T-cell (primary cell): Measurements from ENCODE around the gene ZXDC. TPM values are rescaled to one million over a fixed set of nuclear protein-coding genes. Genes with fewer than 3 reads are reported as not detected.

Experiments used
- ATAC-seq, 4 experiments: fragments of 200-7000 bp in 3 of 4; fragments of 150-1000 bp in 1 of 4; cut with Tn5 transposase; replicated peaks in 1 of 4; 1 replicate in 3 of 4; 2 replicates in 1 of 4; pipeline ENCODE4 v1.10.0; 2021; ENCODE audit warnings: moderate library complexity in 3 of 4, mild to moderate bottlenecking in 2 of 4, moderate number of reproducible peaks in 1 of 4
- CTCF ChIA-PET, 2 donors: fragments of 300-600 bp; sonication (Branson Sonifier 250); formaldehyde crosslinking; loops; one replicate each; lab custom pipeline; 2022; ENCODE audit warnings: antibody characterized with exemption in 2 of 2; lab: Charles Lee
- POLR2A ChIA-PET, 2 donors: fragments of 300-600 bp; sonication (Branson Sonifier 250); formaldehyde crosslinking; loops; one replicate each; lab custom pipeline; 2022; ENCODE audit warnings: antibody characterized with exemption in 2 of 2; lab: Charles Lee
- DNase-seq, 35 experiments: peaks; one replicate each; pipeline versions ENCODE4 v3.0.0 to v3.0.0-alpha.2; 2013 to 2023
- H3K27ac ChIP-seq: one replicate; pipeline ENCODE4 v1.5.1; 2013; ENCODE audit warnings: low read length
- H3K27me3 ChIP-seq, 2 experiments: replicated peaks in 1 of 2; 1 replicate in 1 of 2; 2 replicates in 1 of 2; pipeline versions ENCODE4 v1.6.1 to v1.7.0; 2013; ENCODE audit warnings: low read length in 1 of 2, mixed read lengths in 1 of 2; ENCODE audit not compliant: control insufficient read depth in 2 of 2, insufficient read depth in 2 of 2; ENCODE audit errors: extremely low read depth in 1 of 2
- H3K36me3 ChIP-seq, 2 donors: 1 replicate in 1 of 2; 2 replicates in 1 of 2; pipeline versions ENCODE4 v1.6.1 to v1.7.0; 2013; ENCODE audit warnings: low read length in 1 of 2; ENCODE audit not compliant: control insufficient read depth in 2 of 2, insufficient read depth in 1 of 2; ENCODE audit errors: extremely low read depth in 1 of 2
- H3K4me1 ChIP-seq, 2 experiments: 1 replicate in 1 of 2; 2 replicates in 1 of 2; pipeline versions ENCODE4 v1.6.1 to v1.7.0; 2013; ENCODE audit warnings: low read length in 2 of 2, mixed read lengths in 1 of 2; ENCODE audit not compliant: insufficient read depth in 2 of 2, control insufficient read depth in 1 of 2; ENCODE audit errors: extremely low read depth in 1 of 2
- H3K4me3 ChIP-seq, 2 donors: 1 replicate in 1 of 2; 2 replicates in 1 of 2; pipeline versions ENCODE4 v1.5.1 to v1.7.0; 2013; ENCODE audit warnings: mild to moderate bottlenecking in 2 of 2, low read length in 1 of 2, moderate library complexity in 1 of 2; ENCODE audit not compliant: control insufficient read depth in 1 of 2; ENCODE audit errors: extremely low read depth in 1 of 2
- H3K9me3 ChIP-seq: 2 replicates; pipeline ENCODE4 v1.7.0; 2013
- H3K27ac Mint-ChIP-seq, 2 donors: one replicate each; pipeline ENCODE4 v1.8.0; 2020 to 2021; ENCODE audit warnings: mild to moderate bottlenecking in 2 of 2, mixed read lengths in 2 of 2
- H3K27me3 Mint-ChIP-seq, 2 donors: one replicate each; pipeline ENCODE4 v1.8.0; 2021 to 2022; ENCODE audit warnings: mixed read lengths in 2 of 2
- H3K36me3 Mint-ChIP-seq: one replicate; pipeline ENCODE4 v1.8.0; 2021; ENCODE audit warnings: mixed read lengths
- H3K4me1 Mint-ChIP-seq, 3 donors: one replicate each; pipeline ENCODE4 v1.8.0; 2020 to 2022; ENCODE audit warnings: mixed read lengths in 3 of 3, mild to moderate bottlenecking in 1 of 3
- H3K4me3 Mint-ChIP-seq, 3 donors: one replicate each; pipeline ENCODE4 v1.8.0; 2020 to 2022; ENCODE audit warnings: mild to moderate bottlenecking in 3 of 3, mixed read lengths in 3 of 3, moderate library complexity in 3 of 3
- H3K9me3 Mint-ChIP-seq, 3 donors: one replicate each; pipeline ENCODE4 v1.8.0; 2020 to 2022; ENCODE audit warnings: mixed read lengths in 3 of 3
- WGBS: methylation state at CpG from one replicate; pipeline ENCODE4 v1.1.5; 2013; ENCODE audit warnings: missing lambda C conversion rate; ENCODE audit not compliant: insufficient coverage; 5-methylcytosine and 5-hydroxymethylcytosine counted together
- total RNA-seq, 35 experiments: library from RNA in 6 of 35; stranded (reverse) in 6 of 35; fragments of 120-200 nt in 1 of 35; gene quantifications; one replicate each; pipeline versions ENCODE4 v1.2.1 to v1.2.4 and lab custom pipeline; 2013 to 2026

Gene ZXDC
- total RNA-seq, 5 donors from 2014 or later (not counting 1 experiment from before 2014, with no cell fraction given), result 57.6 to 68.7 (median 61.8) TPM

- H3K9me3 Mint-ChIP-seq, result no peaks in the 10 kb centered on the region
- ChIA-PET CTCF (no interaction called here), POLR2A (no interaction called here)
Observed at GRCh38 chr3:126414406-126414805, 61.3 kb downstream of the ZXDC start.

GRCh38 chr3:126413693-126414080 lies 62.0 kb downstream of the ZXDC start:
- H3K36me3 Mint-ChIP-seq, result no peaks in the 10 kb centered on the region
- WGBS, result 50% methylated on average over 2 of the region's 4 CpGs
- CTCF ChIA-PET, result interaction anchor here in 1 of 2 donors (0.5 kb wide), 1 partner anchor 39 kb away, joined by 3 read pairs; no protein-coding TSS in a partner anchor
- no peak overlapping the region for H3K27ac Mint-ChIP-seq
- no peaks in the 10 kb centered on the region for H3K9me3 Mint-ChIP-seq
- Histone ChIP-seq H3K27me3 (peaks cover 0 to 53% of the 10 kb centered on the region in 2 experiments), H3K36me3 (no peaks in the 10 kb centered on the region), H3K9me3 (no peaks in the 10 kb centered on the region), H3K27ac (no peak overlapping the region), H3K4me1 (no peaks in the 10 kb centered on the region), H3K4me3 (no peak overlapping the region)
- H3K4me1 Mint-ChIP-seq, result no peaks in the 10 kb centered on the region
- H3K27me3 Mint-ChIP-seq, result peaks cover 43 to 54% of the 10 kb centered on the region in 2 donors
- H3K4me3 Mint-ChIP-seq, result no peak overlapping the region
- ATAC-seq (no peak), DNase-seq (no peak)
- POLR2A ChIA-PET, result no interaction called here

More at GRCh38 chr3:126414406-126414805, 61.3 kb downstream of the ZXDC start:
- no peak overlapping the region for H3K4me3 ChIP-seq
- H3K27me3 ChIP-seq, result peaks cover 0 to 53% of the 10 kb centered on the region in 2 experiments
- H3K4me1 Mint-ChIP-seq, result no peaks in the 10 kb centered on the region
- H3K9me3 ChIP-seq, result no peaks in the 10 kb centered on the region
- H3K4me3 Mint-ChIP-seq, result no peak overlapping the region
- H3K27me3 Mint-ChIP-seq, result peaks cover 39 to 49% of the 10 kb centered on the region in 2 donors
- H3K27ac Mint-ChIP-seq, result peak overlapping the region in 1 of 2 donors; percentile 2
- H3K36me3 ChIP-seq, result no peaks in the 10 kb centered on the region
- H3K27ac ChIP-seq, result no peak overlapping the region
- no peak for DNase-seq
- H3K36me3 Mint-ChIP-seq, result no peaks in the 10 kb centered on the region
- ATAC-seq, result no peak
- 93% methylated on average over 11 of the region's 11 CpGs for WGBS
- no peaks in the 10 kb centered on the region for H3K4me1 ChIP-seq

GRCh38 chr3:126412841-126413692 lies 62.6 kb downstream of the ZXDC start:
- CTCF ChIA-PET, result interaction anchor here in 1 of 2 donors (0.6 kb wide), 1 partner anchor 10 kb away, joined by 6 read pairs; no protein-coding TSS in a partner anchor

GRCh38 chr3:126408099-126408498 lies 67.6 kb downstream of the ZXDC start:
- Histone ChIP-seq H3K4me1 (no peaks in the 10 kb centered on the region), H3K27me3 (peaks cover 0 to 44% of the 10 kb centered on the region in 2 experiments), H3K27ac (no peak overlapping the region), H3K4me3 (no peak overlapping the region), H3K9me3 (no peaks in the 10 kb centered on the region), H3K36me3 (no peaks in the 10 kb centered on the region)
- no peak overlapping the region for H3K27ac Mint-ChIP-seq
- no peak overlapping the region for H3K4me3 Mint-ChIP-seq
- WGBS, result 71% methylated on average over 5 of the region's 5 CpGs
- no peak for ATAC-seq
- peaks cover 46 to 52% of the 10 kb centered on the region in 2 donors for H3K27me3 Mint-ChIP-seq
- H3K4me1 Mint-ChIP-seq, result no peaks in the 10 kb centered on the region
- CTCF ChIA-PET, result no interaction called here
- DNase-seq, result no peak
- H3K36me3 Mint-ChIP-seq, result no peaks in the 10 kb centered on the region
- POLR2A ChIA-PET, result no interaction called here
- H3K9me3 Mint-ChIP-seq, result no peaks in the 10 kb centered on the region

More at GRCh38 chr3:126412841-126413692, 62.6 kb downstream of the ZXDC start:
- WGBS, result 80% methylated on average over 1 of the region's 6 CpGs
- H3K4me1 Mint-ChIP-seq, result no peaks in the 10 kb centered on the region
- Histone ChIP-seq H3K27me3 (peaks cover 0 to 58% of the 10 kb centered on the region in 2 experiments), H3K27ac (no peak overlapping the region), H3K4me3 (no peak overlapping the region), H3K36me3 (no peaks in the 10 kb centered on the region), H3K4me1 (no peaks in the 10 kb centered on the region), H3K9me3 (no peaks in the 10 kb centered on the region)
- no peaks in the 10 kb centered on the region for H3K36me3 Mint-ChIP-seq
- H3K4me3 Mint-ChIP-seq, result no peak overlapping the region
- H3K27ac Mint-ChIP-seq, result no peak overlapping the region
- POLR2A ChIA-PET, result no interaction called here
- H3K9me3 Mint-ChIP-seq, result no peaks in the 10 kb centered on the region
- peaks cover 48 to 61% of the 10 kb centered on the region in 2 donors for H3K27me3 Mint-ChIP-seq
- DNase-seq (no peak), ATAC-seq (no peak)

GRCh38 chr3:126407412-126408044 lies 68.2 kb downstream of the ZXDC start:
- Histone ChIP-seq H3K9me3 (no peaks in the 10 kb centered on the region), H3K36me3 (no peaks in the 10 kb centered on the region), H3K4me3 (no peak overlapping the region), H3K27me3 (peaks cover 0 to 43% of the 10 kb centered on the region in 2 experiments), H3K4me1 (no peaks in the 10 kb centered on the region), H3K27ac (no peak overlapping the region)
- ATAC-seq (no peak), DNase-seq (no peak)
- WGBS, result 79% methylated on average over 5 of the region's 5 CpGs
- Mint-ChIP-seq H3K4me1 (no peaks in the 10 kb centered on the region), H3K27me3 (peaks cover 48 to 53% of the 10 kb centered on the region in 2 donors), H3K36me3 (no peaks in the 10 kb centered on the region), H3K4me3 (no peak overlapping the region), H3K27ac (no peak overlapping the region), H3K9me3 (no peaks in the 10 kb centered on the region)
- ChIA-PET CTCF (no interaction called here), POLR2A (no interaction called here)

DNA sequence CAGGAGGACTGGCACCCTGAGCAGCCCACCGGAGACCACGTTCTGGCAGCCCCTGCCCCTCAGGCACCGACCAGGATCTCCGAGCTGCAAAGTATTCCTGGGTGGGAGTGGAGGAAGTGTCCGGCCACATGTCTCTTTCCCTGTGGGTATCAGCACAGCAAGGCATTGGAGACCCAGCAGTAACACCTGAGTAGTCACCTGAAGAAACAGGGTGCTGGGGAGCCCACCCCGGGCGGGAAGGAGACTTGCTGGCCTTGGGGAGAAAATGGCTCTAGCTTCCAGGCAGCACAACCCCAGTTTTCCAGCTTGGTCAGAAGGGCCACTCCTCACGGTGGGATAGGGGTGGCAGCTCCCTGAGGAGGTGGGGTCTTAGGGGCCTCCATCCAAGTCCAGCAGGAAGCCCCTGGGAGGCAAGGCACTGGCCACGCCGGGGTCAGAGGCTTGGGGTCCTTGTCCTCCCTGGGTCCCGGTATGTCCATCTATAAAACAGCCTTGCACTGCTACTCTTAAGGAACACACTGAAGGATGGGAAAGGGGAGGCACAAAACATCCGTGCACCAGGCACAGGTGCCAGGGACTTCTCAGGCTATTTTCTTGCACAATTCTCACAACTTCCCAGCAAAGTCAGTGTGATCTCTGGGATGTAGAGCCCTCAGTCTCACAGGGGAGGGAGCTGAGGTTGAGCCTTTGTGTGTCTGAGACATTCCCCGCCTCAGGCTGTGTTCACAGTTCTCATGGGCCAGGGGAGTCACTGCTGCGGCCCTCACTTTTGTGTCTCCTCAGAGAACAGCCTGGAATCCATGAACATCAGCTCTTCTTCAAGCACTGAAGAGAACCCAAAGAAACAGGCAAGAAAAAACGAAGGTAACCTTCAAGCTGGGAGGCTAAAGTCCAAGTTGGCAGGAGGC lies 69.0 kb downstream of the ZXDC start:
- ChIA-PET POLR2A (no interaction called here), CTCF (no interaction called here)
- no peaks in the 10 kb centered on the region for H3K4me1 Mint-ChIP-seq
- WGBS, result 72% methylated on average over 7 of the region's 15 CpGs
- H3K36me3 Mint-ChIP-seq, result no peaks in the 10 kb centered on the region
- no peaks in the 10 kb centered on the region for H3K9me3 Mint-ChIP-seq
- H3K27ac ChIP-seq, result no peak overlapping the region
- no peak for ATAC-seq
- H3K4me1 ChIP-seq, result no peaks in the 10 kb centered on the region
- H3K27ac Mint-ChIP-seq, result no peak overlapping the region
- no peaks in the 10 kb centered on the region for H3K36me3 ChIP-seq
- DNase-seq, result no peak
- no peak overlapping the region for H3K4me3 ChIP-seq
- no peak overlapping the region for H3K4me3 Mint-ChIP-seq
- H3K9me3 ChIP-seq, result no peaks in the 10 kb centered on the region
- H3K27me3 Mint-ChIP-seq, result peaks cover 47 to 49% of the 10 kb centered on the region in 2 donors
- H3K27me3 ChIP-seq, result peaks cover 0 to 49% of the 10 kb centered on the region in 2 experiments
